Measurements from ENCODE around the gene WDR4.

WDR4 gene

GRCh38 chr21:42873096-42873495 is 6.2 kb downstream of the WDR4 start:
- no peak overlapping the region for H3K9ac ChIP-seq (ENCODE audit: low read length)
- no peaks in the 10 kb centered on the region for H3K9me3 ChIP-seq (ENCODE audit: low read length)
- no peak overlapping the region for H3K4me3 ChIP-seq (ENCODE audit: low read depth in 1 of 2, low read length in 2 of 2)
- no peak overlapping the region for H3K27ac ChIP-seq (ENCODE audit: low read depth, low read length)
- peaks cover 31% of the 10 kb centered on the region for H3K36me3 ChIP-seq (ENCODE audit: insufficient read depth, low read length)
- H3K4me1 ChIP-seq (ENCODE audit: insufficient read depth, low read length), result peaks cover 2% of the 10 kb centered on the region
- H3K27me3 ChIP-seq (ENCODE audit: control insufficient read depth in 1 of 2, insufficient read depth in 2 of 2, low read length in 2 of 2), result no peaks in the 10 kb centered on the region

GRCh38 chr21:42868196-42868595 is 11.1 kb downstream of the WDR4 start:
- H3K36me3 ChIP-seq (ENCODE audit: insufficient read depth, low read length), result peaks cover 29% of the 10 kb centered on the region
- no peaks in the 10 kb centered on the region for H3K27me3 ChIP-seq (ENCODE audit: control insufficient read depth in 1 of 2, insufficient read depth in 2 of 2, low read length in 2 of 2)
- no peak overlapping the region for H3K4me3 ChIP-seq (ENCODE audit: low read depth in 1 of 2, low read length in 2 of 2)
- H3K4me1 ChIP-seq (ENCODE audit: insufficient read depth, low read length), result no peaks in the 10 kb centered on the region
- H3K27ac ChIP-seq (ENCODE audit: low read depth, low read length), result no peak overlapping the region
- H3K9ac ChIP-seq (ENCODE audit: low read length), result no peak overlapping the region
- no peaks in the 10 kb centered on the region for H3K9me3 ChIP-seq (ENCODE audit: low read length)

GRCh38 chr21:42865776-42866160 is 13.6 kb downstream of the WDR4 start:
- Histone ChIP-seq H3K27ac (ENCODE audit: low read depth, low read length) (no peak overlapping the region), H3K27me3 (ENCODE audit: control insufficient read depth in 1 of 2, insufficient read depth in 2 of 2, low read length in 2 of 2) (no peaks in the 10 kb centered on the region), H3K9me3 (ENCODE audit: low read length) (no peaks in the 10 kb centered on the region), H3K4me3 (ENCODE audit: low read depth in 1 of 2, low read length in 2 of 2) (no peak overlapping the region), H3K4me1 (ENCODE audit: insufficient read depth, low read length) (no peaks in the 10 kb centered on the region), H3K36me3 (ENCODE audit: insufficient read depth, low read length) (peaks cover 26% of the 10 kb centered on the region), H3K9ac (ENCODE audit: low read length) (no peak overlapping the region)

GRCh38 chr21:42864815-42865775 is 14.2 kb downstream of the WDR4 start:
- no peak overlapping the region for H3K4me3 ChIP-seq (ENCODE audit: low read depth in 1 of 2, low read length in 2 of 2)
- H3K9me3 ChIP-seq (ENCODE audit: low read length), result no peaks in the 10 kb centered on the region
- no peaks in the 10 kb centered on the region for H3K4me1 ChIP-seq (ENCODE audit: insufficient read depth, low read length)
- H3K36me3 ChIP-seq (ENCODE audit: insufficient read depth, low read length), result peaks cover 31% of the 10 kb centered on the region
- H3K27ac ChIP-seq (ENCODE audit: low read depth, low read length), result no peak overlapping the region
- no peak overlapping the region for H3K9ac ChIP-seq (ENCODE audit: low read length)
- H3K27me3 ChIP-seq (ENCODE audit: control insufficient read depth in 1 of 2, insufficient read depth in 2 of 2, low read length in 2 of 2), result no peaks in the 10 kb centered on the region

- Histone ChIP-seq H3K9ac (ENCODE audit: low read length) (no peak overlapping the region), H3K4me3 (ENCODE audit: low read depth in 1 of 2, low read length in 2 of 2) (no peak overlapping the region), H3K27ac (ENCODE audit: low read depth, low read length) (no peak overlapping the region), H3K36me3 (ENCODE audit: insufficient read depth, low read length) (peaks cover 30% of the 10 kb centered on the region), H3K4me1 (ENCODE audit: insufficient read depth, low read length) (no peaks in the 10 kb centered on the region), H3K27me3 (ENCODE audit: control insufficient read depth in 1 of 2, insufficient read depth in 2 of 2, low read length in 2 of 2) (no peaks in the 10 kb centered on the region), H3K9me3 (ENCODE audit: low read length) (no peaks in the 10 kb centered on the region)
These were observed 15.1 kb downstream of the WDR4 start for GRCh38 chr21:42864286-42864685.

- H3K9ac ChIP-seq (ENCODE audit: low read length), result no peak overlapping the region
- no peaks in the 10 kb centered on the region for H3K9me3 ChIP-seq (ENCODE audit: low read length)
- H3K4me3 ChIP-seq (ENCODE audit: low read depth in 1 of 2, low read length in 2 of 2), result no peak overlapping the region
- H3K36me3 ChIP-seq (ENCODE audit: insufficient read depth, low read length), result peaks cover 27% of the 10 kb centered on the region
- no peak overlapping the region for H3K27ac ChIP-seq (ENCODE audit: low read depth, low read length)
- H3K4me1 ChIP-seq (ENCODE audit: insufficient read depth, low read length), result no peaks in the 10 kb centered on the region
- no peaks in the 10 kb centered on the region for H3K27me3 ChIP-seq (ENCODE audit: control insufficient read depth in 1 of 2, insufficient read depth in 2 of 2, low read length in 2 of 2)
These were observed 15.9 kb downstream of the WDR4 start for GRCh38 chr21:42863504-42863870.

GRCh38 chr21:42862774-42863503 is 16.4 kb downstream of the WDR4 start:
- Histone ChIP-seq H3K27me3 (ENCODE audit: control insufficient read depth in 1 of 2, insufficient read depth in 2 of 2, low read length in 2 of 2) (no peaks in the 10 kb centered on the region), H3K4me1 (ENCODE audit: insufficient read depth, low read length) (no peaks in the 10 kb centered on the region), H3K36me3 (ENCODE audit: insufficient read depth, low read length) (peaks cover 31% of the 10 kb centered on the region), H3K4me3 (ENCODE audit: low read depth in 1 of 2, low read length in 2 of 2) (no peak overlapping the region), H3K9ac (ENCODE audit: low read length) (no peak overlapping the region), H3K27ac (ENCODE audit: low read depth, low read length) (no peak overlapping the region), H3K9me3 (ENCODE audit: low read length) (no peaks in the 10 kb centered on the region)

GRCh38 chr21:42861848-42862400 is 17.4 kb downstream of the WDR4 start:
- Histone ChIP-seq H3K9ac (ENCODE audit: low read length) (no peak overlapping the region), H3K4me1 (ENCODE audit: insufficient read depth, low read length) (no peaks in the 10 kb centered on the region), H3K36me3 (ENCODE audit: insufficient read depth, low read length) (peaks cover 35% of the 10 kb centered on the region), H3K27ac (ENCODE audit: low read depth, low read length) (no peak overlapping the region), H3K9me3 (ENCODE audit: low read length) (no peaks in the 10 kb centered on the region), H3K27me3 (ENCODE audit: control insufficient read depth in 1 of 2, insufficient read depth in 2 of 2, low read length in 2 of 2) (no peaks in the 10 kb centered on the region), H3K4me3 (ENCODE audit: low read depth in 1 of 2, low read length in 2 of 2) (no peak overlapping the region)

- Histone ChIP-seq H3K27me3 (ENCODE audit: control insufficient read depth in 1 of 2, insufficient read depth in 2 of 2, low read length in 2 of 2) (no peaks in the 10 kb centered on the region), H3K9ac (ENCODE audit: low read length) (no peak overlapping the region), H3K9me3 (ENCODE audit: low read length) (no peaks in the 10 kb centered on the region), H3K4me1 (ENCODE audit: insufficient read depth, low read length) (no peaks in the 10 kb centered on the region), H3K36me3 (ENCODE audit: insufficient read depth, low read length) (peaks cover 40% of the 10 kb centered on the region), H3K27ac (ENCODE audit: low read depth, low read length) (no peak overlapping the region), H3K4me3 (ENCODE audit: low read depth in 1 of 2, low read length in 2 of 2) (no peak overlapping the region)
These were observed 18.0 kb downstream of the WDR4 start for GRCh38 chr21:42861311-42861847.

- Histone ChIP-seq H3K27ac (ENCODE audit: low read depth, low read length) (no peak overlapping the region), H3K9ac (ENCODE audit: low read length) (no peak overlapping the region), H3K36me3 (ENCODE audit: insufficient read depth, low read length) (peaks cover 51% of the 10 kb centered on the region), H3K4me3 (ENCODE audit: low read depth in 1 of 2, low read length in 2 of 2) (no peak overlapping the region), H3K27me3 (ENCODE audit: control insufficient read depth in 1 of 2, insufficient read depth in 2 of 2, low read length in 2 of 2) (no peaks in the 10 kb centered on the region), H3K9me3 (ENCODE audit: low read length) (no peaks in the 10 kb centered on the region), H3K4me1 (ENCODE audit: insufficient read depth, low read length) (no peaks in the 10 kb centered on the region)
These were observed 19.0 kb downstream of the WDR4 start for GRCh38 chr21:42860345-42860744.

GRCh38 chr21:42859891-42860230 is 19.5 kb downstream of the WDR4 start:
- H3K36me3 ChIP-seq (ENCODE audit: insufficient read depth, low read length), result peaks cover 55% of the 10 kb centered on the region

More at GRCh38 chr21:42859891-42860230, 19.5 kb downstream of the WDR4 start:
- Histone ChIP-seq H3K9ac (ENCODE audit: low read length) (no peak overlapping the region), H3K4me3 (ENCODE audit: low read depth in 1 of 2, low read length in 2 of 2) (no peak overlapping the region), H3K9me3 (ENCODE audit: low read length) (no peaks in the 10 kb centered on the region), H3K27me3 (ENCODE audit: control insufficient read depth in 1 of 2, insufficient read depth in 2 of 2, low read length in 2 of 2) (no peaks in the 10 kb centered on the region), H3K4me1 (ENCODE audit: insufficient read depth, low read length) (no peaks in the 10 kb centered on the region), H3K27ac (ENCODE audit: low read depth, low read length) (no peak overlapping the region)

All from muscle layer of colon (tissue), 2 donors.